Mucosa of gallbladder (tissue), 1 donor: ENCODE data around the gene RAMAC. TPM values are rescaled to one million over a fixed set of nuclear protein-coding genes. Genes with fewer than 3 reads are reported as not detected.
"Not testable (repeated sequence)": the region's sequence is repeated elsewhere in the genome, so short reads cannot be mapped to it uniquely, and the experiment has no call there.

Experiments used
- DNase-seq: peaks from one replicate; pipeline ENCODE4 v3.0.0-alpha.2; 2020; ENCODE audit warnings: low spot score
- total RNA-seq: library from RNA; stranded (reverse); gene quantifications from one replicate; pipeline ENCODE4 v1.2.1, GENCODE V29; 2021
- donor health status: DM: no; HTN: no; CAD: no.

The RAMAC gene
- total RNA-seq, 1 donor from 2014 or later = 22.1 TPM

GRCh38 chr15:83014205-83014653 is 28.2 kb downstream of the RAMAC start:
- DNase-seq = no peak

GRCh38 chr15:83015361-83015760 is 29.4 kb downstream of the RAMAC start:
- DNase-seq = no peak

GRCh38 chr15:83016906-83017305 is 30.9 kb downstream of the RAMAC start:
- no peak for DNase-seq

GRCh38 chr15:83018436-83018835 is 32.4 kb downstream of the RAMAC start:
- no peak for DNase-seq

GRCh38 chr15:83030021-83030420 is 44.0 kb downstream of the RAMAC start:
- DNase-seq = no peak

GRCh38 chr15:83031234-83031633 is 45.2 kb downstream of the RAMAC start:
- not testable (repeated sequence) for DNase-seq

GRCh38 chr15:83036253-83036652 is 50.2 kb downstream of the RAMAC start:
- no peak for DNase-seq

GRCh38 chr15:83039206-83039605 is 53.2 kb downstream of the RAMAC start:
- no peak for DNase-seq

Other genes starting within 250 kb of the RAMAC start
- 0.09 TPM for gene FSD2, start 180.1 kb upstream of the RAMAC start, total RNA-seq
- gene WHAMM, start 176.6 kb upstream of the RAMAC start, total RNA-seq = 10.0 TPM
- gene HOMER2, start 33.5 kb upstream of the RAMAC start, total RNA-seq = 152 TPM
- 22.3 TPM for gene C15orf40, start 25.4 kb downstream of the RAMAC start, total RNA-seq
- gene BTBD1, start 81.0 kb downstream of the RAMAC start, total RNA-seq = 48.6 TPM
- 7.2 TPM for gene TM6SF1, start 121.4 kb downstream of the RAMAC start, total RNA-seq
- gene HDGFL3, start 221.6 kb downstream of the RAMAC start, total RNA-seq = 30.3 TPM